ENCODE data around the gene NRG3.

Gene NRG3

GRCh38 chr10:83007510-83007909, 1132.5 kb downstream of the NRG3 start:
- DNase-seq (ENCODE audit: low spot score): no peak

DNA sequence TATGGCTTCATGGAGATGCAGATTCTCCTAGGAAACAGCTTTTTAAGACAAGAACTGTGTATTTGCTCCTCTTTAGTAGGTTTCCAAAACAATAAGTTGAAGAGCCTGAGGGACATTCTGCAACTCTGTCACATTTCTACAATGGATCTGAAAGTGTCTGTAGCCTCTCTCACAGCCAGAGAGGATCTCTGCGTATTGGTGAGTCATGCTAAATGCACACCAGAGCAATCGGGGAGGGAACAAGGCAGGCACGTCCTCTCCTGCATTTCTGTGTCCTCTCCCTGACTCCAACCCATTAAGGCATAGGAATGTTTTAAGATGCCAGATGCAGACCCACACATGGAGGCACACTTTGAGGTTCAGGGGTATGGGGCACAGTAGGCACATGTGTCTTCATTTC, 1137.9 kb downstream of the NRG3 start:
- DNase-seq (ENCODE audit: low spot score): no peak

GRCh38 chr10:83017076-83017867, 1142.3 kb downstream of the NRG3 start:
- no peak for DNase-seq (ENCODE audit: low spot score)

- DNase-seq (ENCODE audit: low spot score): no peak
Measured at GRCh38 chr10:83023662-83024061, 1148.7 kb downstream of the NRG3 start.

All from hematopoietic multipotent progenitor cell treated with erythropoietin and hydrocortisone succinate and interleukin-3 and kit ligand, for 17 days (in vitro differentiated cells).